ENCODE data around the gene PCDHA1.
"Not testable (repeated sequence)": the region's sequence is repeated elsewhere in the genome, so short reads cannot be mapped to it uniquely, and the experiment has no call there.

Gene PCDHA1

DNA sequence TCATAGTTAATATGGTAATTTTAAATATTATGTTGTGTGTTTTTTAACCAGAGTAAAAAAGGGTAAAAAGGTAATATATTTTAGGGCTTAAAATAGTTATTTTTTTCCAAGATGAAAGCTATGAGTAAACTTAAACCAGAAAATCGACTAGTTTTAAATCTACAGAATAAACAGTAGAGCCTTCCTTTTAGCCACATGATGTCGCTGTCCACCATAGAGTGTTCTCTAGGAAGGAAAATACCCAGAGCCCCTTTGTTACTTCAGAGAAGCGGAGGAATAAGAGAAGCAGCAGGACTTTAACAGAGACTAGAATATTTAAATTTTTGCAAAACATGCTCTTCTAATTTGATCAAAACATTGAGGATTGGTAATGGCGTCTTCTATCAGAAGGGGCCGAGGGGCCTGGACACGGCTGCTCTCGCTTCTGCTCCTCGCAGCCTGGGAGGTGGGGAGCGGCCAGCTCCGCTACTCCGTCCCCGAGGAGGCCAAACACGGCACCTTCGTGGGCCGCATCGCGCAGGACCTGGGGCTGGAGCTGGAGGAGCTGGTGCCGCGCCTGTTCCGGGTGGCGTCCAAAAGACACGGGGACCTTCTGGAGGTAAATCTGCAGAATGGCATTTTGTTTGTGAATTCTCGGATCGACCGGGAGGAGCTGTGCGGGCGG lies 8.8 kb downstream of the PCDHA1 start, which contains the start of gene PCDHA2:
Gene PCDHA2, plus strand, starts transcription at position 258 of the 664 bp plus-strand sequence.
- no peak within 1 kb of the TSS for H3K4me3 ChIP-seq (ENCODE audit: low read length, poor library complexity, severe bottlenecking)
- H3K36me3 ChIP-seq (ENCODE audit: insufficient read depth, low read length): no peaks in the 10 kb centered on the region
- no peaks in the 10 kb centered on the region for H3K9me2 ChIP-seq (replicated peaks; ENCODE audit: low read depth, low read length)
- H3F3A ChIP-seq (ENCODE audit: low read depth): no peaks in the 10 kb centered on the region
- H3K4me1 ChIP-seq (ENCODE audit: insufficient read depth, low read length, poor library complexity, severe bottlenecking): no peaks in the 10 kb centered on the region
- no peak within 1 kb of the TSS for H3K4me2 ChIP-seq (ENCODE audit: low read depth, low read length, poor library complexity, severe bottlenecking)
- H2AFZ ChIP-seq (ENCODE audit: low read length): no peak within 1 kb of the TSS
- H3K9me3 ChIP-seq (ENCODE audit: insufficient read depth, low read depth, low read length): no peaks in the 10 kb centered on the region
- H4K20me1 ChIP-seq (ENCODE audit: insufficient read depth, low read length, poor library complexity, severe bottlenecking): no peaks in the 10 kb centered on the region
- no peak for TF ChIP-seq EZH2phosphoT487 (IDR thresholded peaks at IDR 0.05; ENCODE audit: borderline replicate concordance)
- TF ChIP-seq, protein P1, sequence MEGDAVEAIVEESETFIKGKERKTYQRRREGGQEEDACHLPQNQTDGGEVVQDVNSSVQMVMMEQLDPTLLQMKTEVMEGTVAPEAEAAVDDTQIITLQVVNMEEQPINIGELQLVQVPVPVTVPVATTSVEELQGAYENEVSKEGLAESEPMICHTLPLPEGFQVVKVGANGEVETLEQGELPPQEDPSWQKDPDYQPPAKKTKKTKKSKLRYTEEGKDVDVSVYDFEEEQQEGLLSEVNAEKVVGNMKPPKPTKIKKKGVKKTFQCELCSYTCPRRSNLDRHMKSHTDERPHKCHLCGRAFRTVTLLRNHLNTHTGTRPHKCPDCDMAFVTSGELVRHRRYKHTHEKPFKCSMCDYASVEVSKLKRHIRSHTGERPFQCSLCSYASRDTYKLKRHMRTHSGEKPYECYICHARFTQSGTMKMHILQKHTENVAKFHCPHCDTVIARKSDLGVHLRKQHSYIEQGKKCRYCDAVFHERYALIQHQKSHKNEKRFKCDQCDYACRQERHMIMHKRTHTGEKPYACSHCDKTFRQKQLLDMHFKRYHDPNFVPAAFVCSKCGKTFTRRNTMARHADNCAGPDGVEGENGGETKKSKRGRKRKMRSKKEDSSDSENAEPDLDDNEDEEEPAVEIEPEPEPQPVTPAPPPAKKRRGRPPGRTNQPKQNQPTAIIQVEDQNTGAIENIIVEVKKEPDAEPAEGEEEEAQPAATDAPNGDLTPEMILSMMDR (conservative IDR thresholded peaks at IDR 0.05; ENCODE audit: low read length): peak; percentile 37; the same call in 1 of the 2 replicates
- no peaks in the 10 kb centered on the region for H3K27me3 ChIP-seq (ENCODE audit: insufficient read depth, low read length, poor library complexity, severe bottlenecking)
- no peaks in the 10 kb centered on the region for H3K79me2 ChIP-seq (ENCODE audit: insufficient read depth, low read length)
- H3K9ac ChIP-seq (ENCODE audit: low read depth, low read length, poor library complexity, severe bottlenecking): no peak within 1 kb of the TSS

DNA sequence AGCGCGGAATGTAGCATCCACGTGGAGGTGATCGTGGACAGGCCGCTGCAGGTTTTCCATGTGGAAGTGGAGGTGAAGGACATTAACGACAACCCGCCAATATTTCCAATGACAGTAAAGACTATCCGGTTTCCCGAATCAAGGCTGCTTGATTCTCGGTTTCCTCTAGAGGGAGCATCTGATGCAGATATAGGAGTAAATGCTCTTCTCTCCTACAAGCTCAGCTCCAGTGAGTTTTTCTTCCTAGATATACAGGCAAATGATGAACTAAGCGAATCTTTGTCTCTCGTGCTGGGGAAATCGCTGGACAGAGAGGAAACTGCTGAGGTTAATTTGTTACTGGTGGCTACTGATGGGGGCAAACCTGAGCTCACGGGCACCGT lies 9.3 kb downstream of the PCDHA1 start:
- no peak overlapping the region for H3K4me2 ChIP-seq (ENCODE audit: low read depth, low read length, poor library complexity, severe bottlenecking)
- H3K9me3 ChIP-seq (ENCODE audit: insufficient read depth, low read depth, low read length): no peaks in the 10 kb centered on the region
- no peaks in the 10 kb centered on the region for H3F3A ChIP-seq (ENCODE audit: low read depth)
- H2AFZ ChIP-seq (ENCODE audit: low read length): no peak overlapping the region
- H3K27me3 ChIP-seq (ENCODE audit: insufficient read depth, low read length, poor library complexity, severe bottlenecking): no peaks in the 10 kb centered on the region
- no peaks in the 10 kb centered on the region for H4K20me1 ChIP-seq (ENCODE audit: insufficient read depth, low read length, poor library complexity, severe bottlenecking)
- H3K36me3 ChIP-seq (ENCODE audit: insufficient read depth, low read length): no peaks in the 10 kb centered on the region
- no peak for TF ChIP-seq EZH2phosphoT487 (IDR thresholded peaks at IDR 0.05; ENCODE audit: borderline replicate concordance)
- TF ChIP-seq, protein P1 (conservative IDR thresholded peaks at IDR 0.05; ENCODE audit: low read length): 0 out of 2 replicates have a peak, but pooled peaks have one; percentile 7
- no peaks in the 10 kb centered on the region for H3K79me2 ChIP-seq (ENCODE audit: insufficient read depth, low read length)
- no peak overlapping the region for H3K4me3 ChIP-seq (ENCODE audit: low read length, poor library complexity, severe bottlenecking)
- no peaks in the 10 kb centered on the region for H3K9me2 ChIP-seq (replicated peaks; ENCODE audit: low read depth, low read length)
- no peaks in the 10 kb centered on the region for H3K4me1 ChIP-seq (ENCODE audit: insufficient read depth, low read length, poor library complexity, severe bottlenecking)
- no peak overlapping the region for H3K9ac ChIP-seq (ENCODE audit: low read depth, low read length, poor library complexity, severe bottlenecking)

DNA sequence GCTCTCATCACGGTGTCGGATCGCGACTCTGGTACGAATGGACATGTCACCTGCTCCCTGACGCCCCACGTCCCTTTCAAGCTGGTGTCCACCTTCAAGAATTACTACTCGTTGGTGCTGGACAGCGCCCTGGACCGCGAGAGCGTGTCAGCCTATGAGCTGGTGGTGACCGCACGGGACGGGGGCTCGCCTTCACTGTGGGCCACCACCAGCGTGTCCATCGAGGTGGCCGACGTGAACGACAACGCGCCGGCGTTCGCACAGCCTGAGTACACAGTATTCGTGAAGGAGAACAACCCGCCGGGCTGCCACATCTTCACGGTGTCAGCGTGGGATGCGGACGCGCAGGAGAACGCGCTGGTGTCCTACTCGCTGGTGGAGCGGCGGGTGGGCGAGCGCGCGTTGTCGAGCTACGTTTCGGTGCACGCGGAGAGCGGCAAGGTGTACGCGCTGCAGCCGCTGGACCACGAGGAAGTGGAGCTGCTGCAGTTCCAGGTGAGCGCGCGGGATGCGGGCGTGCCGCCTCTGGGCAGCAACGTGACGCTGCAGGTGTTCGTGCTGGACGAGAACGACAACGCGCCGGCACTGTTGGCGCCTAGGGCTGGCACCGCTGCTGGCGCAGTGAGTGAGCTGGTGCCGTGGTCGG lies 10.3 kb downstream of the PCDHA1 start:
- H4K20me1 ChIP-seq (ENCODE audit: insufficient read depth, low read length, poor library complexity, severe bottlenecking); H3K9ac ChIP-seq (ENCODE audit: low read depth, low read length, poor library complexity, severe bottlenecking); H3K79me2 ChIP-seq (ENCODE audit: insufficient read depth, low read length); H3K4me1 ChIP-seq (ENCODE audit: insufficient read depth, low read length, poor library complexity, severe bottlenecking); H3K27me3 ChIP-seq (ENCODE audit: insufficient read depth, low read length, poor library complexity, severe bottlenecking); H3K4me2 ChIP-seq (ENCODE audit: low read depth, low read length, poor library complexity, severe bottlenecking); H2AFZ ChIP-seq (ENCODE audit: low read length); H3F3A ChIP-seq (ENCODE audit: low read depth); H3K36me3 ChIP-seq (ENCODE audit: insufficient read depth, low read length); H3K9me3 ChIP-seq (ENCODE audit: insufficient read depth, low read depth, low read length); H3K4me3 ChIP-seq (ENCODE audit: low read length, poor library complexity, severe bottlenecking); H3K9me2 ChIP-seq (replicated peaks; ENCODE audit: low read depth, low read length): not testable (repeated sequence)

Data from Loucy (cell line).